Fibroblast of pulmonary artery (primary cell): ENCODE results near the gene TRIM4.

ENCODE experiments used
- DNase-seq: peaks from one replicate; pipeline ENCODE4 v3.0.0-alpha.2; 2010; ENCODE audit warnings: low read depth
- H3K4me3 ChIP-seq: replicated peaks from 2 replicates; pipeline ENCODE4 v1.5.1; 2011; ENCODE audit warnings: low read depth, mild to moderate bottlenecking, control low read depth, low read length, moderate library complexity
- TF ChIP-seq, protein P1 (sequence below): IDR thresholded peaks from 2 replicates; pipeline ENCODE4 v1.5.1; 2011; ENCODE audit warnings: mild to moderate bottlenecking, control low read depth, low read length, inconsistent platforms; ENCODE audit errors: missing control alignments

TRIM4 gene

DNA sequence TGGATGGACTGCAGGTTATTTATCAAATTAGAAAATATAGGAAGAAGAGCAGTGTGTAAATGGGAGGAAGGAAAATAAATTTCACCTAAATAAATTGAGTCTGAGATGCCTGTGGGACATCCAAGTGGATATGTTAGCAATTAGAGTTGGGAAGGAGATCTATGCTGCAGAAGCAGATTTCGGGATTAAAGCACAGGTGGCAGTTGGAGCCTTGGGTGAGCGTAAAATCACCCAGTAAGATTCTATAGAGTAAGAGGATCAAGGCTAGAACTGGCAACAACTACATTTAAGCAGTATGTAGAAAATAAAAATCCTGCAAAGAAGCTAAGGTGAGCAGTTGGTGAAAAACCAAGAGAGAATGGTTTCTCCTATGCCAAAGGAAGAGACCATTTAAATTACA, 8.4 kb downstream of the TRIM4 start:
- TF ChIP-seq, protein P1, sequence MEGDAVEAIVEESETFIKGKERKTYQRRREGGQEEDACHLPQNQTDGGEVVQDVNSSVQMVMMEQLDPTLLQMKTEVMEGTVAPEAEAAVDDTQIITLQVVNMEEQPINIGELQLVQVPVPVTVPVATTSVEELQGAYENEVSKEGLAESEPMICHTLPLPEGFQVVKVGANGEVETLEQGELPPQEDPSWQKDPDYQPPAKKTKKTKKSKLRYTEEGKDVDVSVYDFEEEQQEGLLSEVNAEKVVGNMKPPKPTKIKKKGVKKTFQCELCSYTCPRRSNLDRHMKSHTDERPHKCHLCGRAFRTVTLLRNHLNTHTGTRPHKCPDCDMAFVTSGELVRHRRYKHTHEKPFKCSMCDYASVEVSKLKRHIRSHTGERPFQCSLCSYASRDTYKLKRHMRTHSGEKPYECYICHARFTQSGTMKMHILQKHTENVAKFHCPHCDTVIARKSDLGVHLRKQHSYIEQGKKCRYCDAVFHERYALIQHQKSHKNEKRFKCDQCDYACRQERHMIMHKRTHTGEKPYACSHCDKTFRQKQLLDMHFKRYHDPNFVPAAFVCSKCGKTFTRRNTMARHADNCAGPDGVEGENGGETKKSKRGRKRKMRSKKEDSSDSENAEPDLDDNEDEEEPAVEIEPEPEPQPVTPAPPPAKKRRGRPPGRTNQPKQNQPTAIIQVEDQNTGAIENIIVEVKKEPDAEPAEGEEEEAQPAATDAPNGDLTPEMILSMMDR = no peak
- no peak overlapping the region for H3K4me3 ChIP-seq
- DNase-seq = no peak

DNA sequence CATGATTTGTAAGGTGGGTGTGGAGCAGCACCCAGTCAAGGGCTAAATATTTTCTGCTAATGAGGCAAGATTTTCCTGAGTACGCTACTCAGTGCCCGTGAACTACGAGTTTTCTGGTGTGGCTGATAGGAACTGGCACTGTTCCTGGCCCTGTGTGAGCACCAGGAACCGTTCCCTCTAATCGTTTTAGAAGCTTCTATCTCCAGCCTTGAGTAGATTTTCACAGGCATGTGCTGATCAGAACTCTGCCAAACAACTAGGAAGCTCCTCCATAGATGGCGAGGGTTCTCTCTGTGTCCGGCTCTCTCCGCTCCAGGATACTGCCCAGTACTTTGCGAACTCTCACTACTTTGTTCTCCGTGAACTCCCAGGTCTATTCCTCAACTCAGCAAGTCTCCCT, 17.7 kb downstream of the TRIM4 start:
- H3K4me3 ChIP-seq = no peak overlapping the region
- no peak for DNase-seq
- TF ChIP-seq, protein P1 = no peak

DNA sequence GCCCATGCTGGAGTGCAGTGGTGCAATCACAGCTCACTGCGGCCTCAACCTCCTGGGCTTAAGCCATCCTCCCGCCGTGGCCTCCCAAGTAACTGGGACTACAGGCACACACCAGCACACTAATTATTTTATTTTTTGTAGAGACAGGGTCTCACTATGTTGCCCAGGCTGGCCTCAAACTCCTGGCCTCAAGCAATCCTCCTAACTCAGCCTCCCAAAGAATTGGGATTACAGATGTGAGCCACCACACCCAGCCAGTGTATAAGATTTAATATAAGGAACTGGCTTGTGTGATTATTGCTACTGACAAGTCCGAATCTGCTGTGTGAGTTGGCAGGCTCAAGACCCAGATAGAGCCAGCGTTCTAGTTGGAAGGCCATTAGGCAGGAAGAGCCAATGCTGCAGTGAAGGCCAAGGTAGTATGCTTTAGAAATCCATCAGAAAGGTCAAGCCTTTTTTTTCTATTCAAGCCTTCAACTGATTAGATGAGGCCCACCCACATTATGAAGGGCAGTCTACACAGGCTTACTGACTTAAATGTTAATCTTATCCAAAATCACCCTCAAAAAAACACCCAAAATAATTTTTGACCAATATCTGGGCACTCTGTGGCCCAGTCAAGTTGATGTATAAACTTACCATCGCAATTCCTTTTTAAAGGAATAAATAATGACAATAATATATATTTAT, 19.4 kb downstream of the TRIM4 start:
- no peak overlapping the region for H3K4me3 ChIP-seq
- no peak for DNase-seq
- TF ChIP-seq, protein P1 = no peak

DNA sequence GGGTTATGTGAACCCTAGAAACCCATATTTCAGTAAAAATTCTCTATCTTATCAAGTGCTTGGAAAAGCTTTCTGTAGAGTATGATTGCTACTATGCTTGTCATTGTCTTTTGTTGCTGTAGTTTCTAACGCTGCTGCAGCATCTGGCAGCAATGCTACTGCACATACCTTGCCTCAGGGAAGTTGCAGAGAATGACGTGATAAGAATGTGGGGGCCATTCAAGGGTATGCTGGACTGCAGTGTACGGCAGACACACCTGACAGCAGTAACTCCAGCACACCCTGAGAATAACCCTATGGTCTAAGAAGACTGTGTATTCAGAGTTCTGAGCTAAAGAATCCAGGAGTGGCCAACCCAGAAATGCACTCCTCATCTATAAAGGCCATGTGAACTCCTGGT, 20.5 kb downstream of the TRIM4 start:
- no peak for DNase-seq
- TF ChIP-seq, protein P1 = no peak
- H3K4me3 ChIP-seq = no peak overlapping the region

DNA sequence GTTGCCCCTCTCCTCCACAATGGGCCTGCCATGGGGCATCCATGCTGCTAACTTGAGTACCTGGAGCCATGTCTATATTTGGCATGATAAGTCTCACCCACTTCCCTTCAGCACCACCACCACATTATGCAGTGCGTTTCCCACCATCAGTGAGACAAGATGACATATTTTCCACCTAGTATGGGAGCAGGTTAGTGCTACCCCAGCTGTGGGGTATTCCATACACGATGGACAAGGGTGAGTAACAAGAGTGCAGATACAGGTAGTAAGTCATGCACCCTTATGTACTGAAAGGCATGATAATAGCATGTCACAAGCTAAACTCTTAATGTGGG, 21.3 kb downstream of the TRIM4 start:
- no peak for DNase-seq
- TF ChIP-seq, protein P1 = no peak

DNA sequence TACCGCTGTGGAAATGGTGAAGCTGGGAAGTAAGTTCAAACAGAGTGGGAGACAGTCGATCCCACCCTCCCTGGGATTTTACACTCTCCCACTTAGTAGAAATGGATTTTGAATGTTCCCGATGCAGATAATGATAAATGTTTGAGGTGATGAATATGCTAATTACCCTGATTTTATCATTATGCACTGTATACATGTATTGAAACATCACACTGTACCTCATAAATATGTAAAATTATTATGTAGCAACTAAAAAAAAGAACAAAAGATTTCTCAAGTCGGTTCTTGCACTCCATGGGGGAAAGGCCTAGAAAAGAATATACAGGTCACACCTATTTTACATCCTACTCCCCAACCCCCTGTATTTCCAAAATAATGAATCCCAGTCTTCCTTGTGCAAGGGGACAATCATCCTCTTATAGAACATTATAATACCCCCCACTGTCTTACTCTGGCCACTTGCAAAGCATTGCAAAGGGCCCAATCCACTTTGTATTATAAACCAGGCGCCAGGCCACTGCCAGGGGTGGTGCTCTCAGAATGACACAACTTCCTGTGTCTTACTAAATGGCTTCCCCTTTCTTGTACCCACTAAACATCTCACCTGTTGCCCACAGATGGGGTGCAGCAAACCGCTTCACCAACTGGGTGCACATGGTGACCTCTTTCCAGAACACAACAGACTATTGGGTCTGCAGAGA, 21.9 kb downstream of the TRIM4 start:
- H3K4me3 ChIP-seq = no peak overlapping the region
- TF ChIP-seq, protein P1 = no peak
- DNase-seq = no peak

More for the DNA sequence above, 21.3 kb downstream of the TRIM4 start:
- no peak overlapping the region for H3K4me3 ChIP-seq

DNA sequence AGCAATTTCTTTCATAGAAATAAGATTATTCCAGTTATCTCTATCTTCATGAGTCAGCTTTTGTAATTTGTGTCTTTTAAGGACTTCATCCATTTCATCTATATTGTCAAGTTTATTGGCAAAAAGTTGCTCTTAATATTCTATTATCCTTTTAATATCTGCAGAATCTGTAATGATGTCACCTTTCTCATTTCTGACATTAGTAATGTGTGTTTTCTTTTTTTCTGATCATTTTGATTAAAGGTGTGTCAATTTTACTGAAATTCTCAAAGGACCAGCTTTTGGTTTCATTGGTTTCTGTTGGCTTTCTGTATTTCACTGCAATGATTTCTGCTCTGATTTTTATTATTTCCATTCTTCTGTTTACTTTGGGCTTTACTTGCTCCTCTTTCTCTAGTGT, 24.6 kb downstream of the TRIM4 start:
- DNase-seq = no peak
- TF ChIP-seq, protein P1 = no peak

More for the DNA sequence above, 24.6 kb downstream of the TRIM4 start:
- H3K4me3 ChIP-seq = no peak overlapping the region
